H1 (cell line): Measurements from ENCODE around the gene TMEM18. TPM values are rescaled to one million over a fixed set of nuclear protein-coding genes. Genes with fewer than 3 reads are reported as not detected.

Experiments used
- CTCF ChIA-PET: fragments of 300-600 bp; sonication (Branson Sonifier 250); formaldehyde crosslinking; loops from one replicate; lab custom pipeline; 2021; ENCODE audit not compliant: partially characterized antibody; lab: Charles Lee
- POLR2A ChIA-PET: fragments of 300-600 bp; sonication (Branson Sonifier 250); formaldehyde crosslinking; loops from one replicate; lab custom pipeline; 2021; ENCODE audit warnings: inconsistent platforms; ENCODE audit not compliant: partially characterized antibody; lab: Charles Lee
- DNase-seq, 2 experiments: peaks; one replicate each; pipeline versions ENCODE4 v3.0.0 to v3.0.0-alpha.2; 2010 to 2022; ENCODE audit warnings: low spot score in 2 of 2, low read depth in 1 of 2, mixed read lengths in 1 of 2
- FAIRE-seq: peaks from 2 replicates; lab custom pipeline; 2011; peaks lifted over from hg19 to GRCh38; lab: Jason Lieb, UNC
- H2AFZ ChIP-seq: 2 replicates; pipeline ENCODE4 v1.8.1; 2012; ENCODE audit warnings: low read length, inconsistent platforms
- H2AK5ac ChIP-seq: 2 replicates; pipeline ENCODE4 v1.6.1; 2013; ENCODE audit warnings: low read depth, low read length
- H2BK120ac ChIP-seq: replicated peaks from 2 replicates; pipeline ENCODE3; 2013; ENCODE audit warnings: low read depth, low read length, inconsistent platforms
- H2BK12ac ChIP-seq: 2 replicates; pipeline ENCODE4 v1.6.1; 2013; ENCODE audit warnings: low read depth, low read length
- H2BK15ac ChIP-seq: 2 replicates; pipeline ENCODE4 v1.6.1; 2013; ENCODE audit warnings: low read length
- H2BK20ac ChIP-seq: 2 replicates; pipeline ENCODE4 v1.6.1; 2013; ENCODE audit warnings: low read length
- H2BK5ac ChIP-seq: 2 replicates; pipeline ENCODE4 v1.6.1; 2013; ENCODE audit warnings: low read depth, low read length
- H3K14ac ChIP-seq: 2 replicates; pipeline ENCODE4 v1.6.1; 2013; ENCODE audit warnings: inconsistent platforms; ENCODE audit not compliant: insufficient read length
- H3K18ac ChIP-seq: 2 replicates; pipeline ENCODE4 v1.6.1; 2013; ENCODE audit warnings: low read length; ENCODE audit errors: extremely low read depth
- H3K23ac ChIP-seq: 2 replicates; pipeline ENCODE4 v1.6.1; 2013; ENCODE audit warnings: inconsistent platforms; ENCODE audit not compliant: insufficient read length
- H3K23me2 ChIP-seq: 2 replicates; pipeline ENCODE4 v1.6.1; 2013; ENCODE audit warnings: low read depth, low read length
- H3K27ac ChIP-seq: 2 replicates; pipeline ENCODE4 v1.6.1; 2011; ENCODE audit warnings: low read depth, low read length, inconsistent platforms
- H3K27me3 ChIP-seq, 4 experiments: replicated peaks in 1 of 4; 1 replicate in 1 of 4; 2 replicates in 3 of 4; pipeline versions ENCODE4 v1.6.1 to v1.8.1; 2011 to 2013; ENCODE audit warnings: low read length in 3 of 4, mild to moderate bottlenecking in 3 of 4, inconsistent platforms in 2 of 4, mixed read lengths in 2 of 4, moderate library complexity in 1 of 4; ENCODE audit not compliant: control insufficient read depth in 3 of 4, insufficient read depth in 3 of 4; ENCODE audit errors: extremely low read depth in 1 of 4
- H3K36me3 ChIP-seq, 4 experiments: 2 replicates each; pipeline versions ENCODE4 v1.6.1 to v1.8.1; 2011 to 2013; ENCODE audit warnings: mild to moderate bottlenecking in 4 of 4, low read length in 3 of 4, moderate library complexity in 2 of 4, control low read depth in 1 of 4, inconsistent platforms in 1 of 4; ENCODE audit not compliant: insufficient read depth in 4 of 4, control insufficient read depth in 2 of 4
- H3K4ac ChIP-seq: replicated peaks from 2 replicates; pipeline ENCODE3; 2013; ENCODE audit warnings: low read length, low read depth, mixed read lengths, inconsistent platforms; ENCODE audit not compliant: insufficient read length
- H3K4me1 ChIP-seq, 4 experiments: replicated peaks in 1 of 4; 1 replicate in 1 of 4; 2 replicates in 3 of 4; pipeline versions ENCODE4 v1.6.1 to v1.8.1; 2011 to 2013; ENCODE audit warnings: low read length in 3 of 4, inconsistent platforms in 2 of 4, mixed read lengths in 1 of 4; ENCODE audit not compliant: insufficient read depth in 4 of 4, control insufficient read depth in 3 of 4
- H3K4me2 ChIP-seq, 2 experiments: 2 replicates each; pipeline versions ENCODE4 v1.6.1 to v1.8.1; 2011 to 2013; ENCODE audit warnings: low read depth in 2 of 2, low read length in 2 of 2, control low read depth in 1 of 2, inconsistent platforms in 1 of 2, mild to moderate bottlenecking in 1 of 2; ENCODE audit not compliant: insufficient read depth in 1 of 2
- H3K4me3 ChIP-seq, 4 experiments: fragments of 200-600, 300-600 bp in 1 of 4; sonication (generic), shearing (Covaris generic), sonication (Bioruptor Twin) in 1 of 4; 2 replicates each; pipeline versions ENCODE4 v1.5.1 to v1.8.1; 2011 to 2016; ENCODE audit warnings: low read length in 4 of 4, low read depth in 3 of 4, control low read depth in 2 of 4, inconsistent platforms in 2 of 4, mild to moderate bottlenecking in 2 of 4, mixed read lengths in 1 of 4, moderate library complexity in 1 of 4; ENCODE audit not compliant: insufficient read depth in 2 of 4; ENCODE audit errors: extremely low read depth in 1 of 4
- H3K56ac ChIP-seq: replicated peaks from 2 replicates; pipeline ENCODE3; 2013; ENCODE audit warnings: low read depth, mild to moderate bottlenecking, mixed read lengths, low read length, inconsistent platforms; ENCODE audit not compliant: insufficient read length
- H3K79me1 ChIP-seq: 2 replicates; pipeline ENCODE4 v1.6.1; 2013; ENCODE audit warnings: low read depth, low read length, control low read depth
- H3K79me2 ChIP-seq, 2 experiments: 2 replicates each; pipeline versions ENCODE4 v1.6.1 to v1.8.1; 2012 to 2013; ENCODE audit warnings: low read length in 2 of 2, mild to moderate bottlenecking in 2 of 2, inconsistent platforms in 1 of 2; ENCODE audit not compliant: insufficient read depth in 2 of 2, control insufficient read depth in 1 of 2
- H3K9ac ChIP-seq, 4 experiments: replicated peaks in 1 of 4; 1 replicate in 1 of 4; 2 replicates in 3 of 4; pipeline versions ENCODE4 v1.6.1 to v1.8.1; 2011 to 2013; ENCODE audit warnings: low read depth in 3 of 4, low read length in 3 of 4, control low read depth in 2 of 4, mild to moderate bottlenecking in 2 of 4, moderate library complexity in 2 of 4, inconsistent platforms in 1 of 4; ENCODE audit errors: extremely low read depth in 1 of 4
- H3K9me3 ChIP-seq, 2 experiments: 2 replicates each; pipeline versions ENCODE4 v1.6.1 to v1.8.1; 2012 to 2013; ENCODE audit warnings: mild to moderate bottlenecking in 2 of 2, moderate library complexity in 2 of 2, control low read depth in 1 of 2, inconsistent platforms in 1 of 2, low read depth in 1 of 2, low read length in 1 of 2, mixed read lengths in 1 of 2; ENCODE audit not compliant: insufficient read depth in 2 of 2
- H4K20me1 ChIP-seq, 2 experiments: replicated peaks in 1 of 2; 2 replicates each; pipeline versions ENCODE3 to v1.8.1; 2011 to 2013; ENCODE audit warnings: inconsistent platforms in 2 of 2, low read length in 2 of 2, mild to moderate bottlenecking in 1 of 2; ENCODE audit not compliant: insufficient read depth in 2 of 2, control insufficient read depth in 1 of 2
- H4K5ac ChIP-seq: 2 replicates; pipeline ENCODE4 v1.6.1; 2013; ENCODE audit warnings: low read length, low read depth, mixed read lengths, inconsistent platforms; ENCODE audit not compliant: insufficient read length
- H4K8ac ChIP-seq: 2 replicates; pipeline ENCODE4 v1.8.0; 2013; ENCODE audit warnings: mild to moderate bottlenecking, moderate library complexity, low read length, inconsistent platforms; ENCODE audit not compliant: insufficient read depth; ENCODE audit errors: extremely low read depth
- H4K91ac ChIP-seq: replicated peaks from 2 replicates; pipeline ENCODE3; 2013; ENCODE audit warnings: low read length, mixed read lengths, inconsistent platforms; ENCODE audit not compliant: insufficient read length
- CBX5 ChIP-seq: fragments of 300-800, 300-1000 bp; sonication (generic); IDR thresholded peaks from 2 replicates; pipeline ENCODE4 v1.7.1; 2016; ENCODE audit warnings: antibody characterized with exemption, low read length, low read depth
- CHD2 ChIP-seq: IDR thresholded peaks from 2 replicates; pipeline ENCODE4 v1.6.1; 2012; ENCODE audit warnings: low read length, improper control_type of control experiment
- CTCF ChIP-seq, 3 experiments: IDR thresholded peaks; 1 replicate in 2 of 3; 2 replicates in 1 of 3; pipeline versions ENCODE4 v1.5.1 to v1.6.1; 2011; ENCODE audit warnings: low read length in 3 of 3, mild to moderate bottlenecking in 3 of 3, inconsistent platforms in 2 of 3, low read depth in 1 of 3, moderate library complexity in 1 of 3; ENCODE audit not compliant: insufficient read depth in 1 of 3; ENCODE audit errors: control extremely low read depth in 1 of 3
- GTF2F1 ChIP-seq: IDR thresholded peaks from 2 replicates; pipeline ENCODE4 v1.6.1; 2012; ENCODE audit warnings: low read depth, low read length, improper control_type of control experiment, borderline replicate concordance
- HDAC2 ChIP-seq, 2 experiments: fragments of 300-600 bp in 1 of 2; sonication (generic) in 1 of 2; IDR thresholded peaks; 2 replicates each; pipeline ENCODE4 v1.6.1; 2011 to 2012; ENCODE audit warnings: low read depth in 2 of 2, low read length in 2 of 2, mild to moderate bottlenecking in 2 of 2, moderate library complexity in 2 of 2, borderline replicate concordance in 1 of 2, inconsistent platforms in 1 of 2
- JUN ChIP-seq: IDR thresholded peaks from 2 replicates; pipeline ENCODE4 v1.6.1; 2011; ENCODE audit warnings: low read depth, mild to moderate bottlenecking, improper control_type of control experiment, low read length
- JUND ChIP-seq: IDR thresholded peaks from 2 replicates; pipeline ENCODE4 v1.6.1; 2011; ENCODE audit warnings: mild to moderate bottlenecking, improper control_type of control experiment, low read length
- KDM5A ChIP-seq: fragments of 200-600 bp; IDR thresholded peaks from 2 replicates; pipeline ENCODE4 v1.7.1; 2012; ENCODE audit warnings: mild to moderate bottlenecking, low read length, inconsistent platforms, mixed read lengths
- POLR2AphosphoS5 ChIP-seq: IDR thresholded peaks from 2 replicates; pipeline ENCODE4 v1.6.1; 2011; ENCODE audit warnings: low read depth, low read length
- SP2 ChIP-seq: IDR thresholded peaks from 2 replicates; pipeline ENCODE4 v1.6.1; 2012; ENCODE audit warnings: mild to moderate bottlenecking, low read length, inconsistent platforms
- SP4 ChIP-seq: IDR thresholded peaks from 2 replicates; pipeline ENCODE4 v1.6.1; 2012; ENCODE audit warnings: low read length, inconsistent platforms
- WGBS, 2 experiments: shearing (Covaris generic) in 1 of 2; methylation state at CpG; one replicate each; pipeline versions ENCODE4 v1.1.6 to v1.1.7; 2013 to 2015; ENCODE audit warnings: low lambda C conversion rate in 2 of 2, mixed read lengths in 2 of 2, inconsistent platforms in 1 of 2, low coverage in 1 of 2, missing lambda C conversion rate in 1 of 2; ENCODE audit not compliant: insufficient replicate concordance in 2 of 2, insufficient coverage in 1 of 2, insufficient read length in 1 of 2; ENCODE audit errors: extremely low coverage in 1 of 2, missing lambda C conversion rate in 1 of 2; 5-methylcytosine and 5-hydroxymethylcytosine counted together
- polyA plus RNA-seq, 7 experiments: library from polyadenylated mRNA; depleted of rRNA in 3 of 7; stranded (reverse) in 5 of 7; unstranded in 2 of 7; fragments of >200 nt in 5 of 7; fragments of 200-250 nt in 2 of 7; gene quantifications; 1 replicate in 5 of 7; 2 replicates in 1 of 7; 4 replicates in 1 of 7; pipeline versions ENCODE4 v1.2.1 to v1.2.3, GENCODE V29; 2011 to 2013; ENCODE audit warnings: missing spikeins in 2 of 7, mixed read lengths in 2 of 7
- total RNA-seq: library from RNA; stranded (reverse); fragmentation: NEBNext Ultra II Directional; extraction: Animal tissue kit (Norgen Biotek cat#: 25700); gene quantifications from 2 replicates; pipeline ENCODE4 v1.2.1, GENCODE V29; 2021

Gene TMEM18
- total and polyA plus RNA-seq, 2 of the 8 experiments (the other 6 are each of a cell fraction or from before 2014, with no cell fraction given): 22.4 to 27.1 TPM

- POLR2A ChIA-PET: interaction anchor here (1.1 to 1.2 kb wide), 2 partner anchors 52 to 59 kb away, joined by 3 to 4 read pairs; no protein-coding TSS in a partner anchor
- TF ChIP-seq CHD2 (no peak), SP2 (no peak), KDM5A (no peak), JUND (no peak), GTF2F1 (no peak), HDAC2 (IDR thresholded peaks at IDR 0.05; ENCODE audit: borderline replicate concordance in 1 of 2, low read depth in 2 of 2, low read length in 2 of 2) (no peak), POLR2AphosphoS5 (no peak), JUN (no peak), CBX5 (no peak), CTCF (IDR thresholded peaks at IDR 0.05; ENCODE audit: control extremely low read depth in 1 of 3, insufficient read depth in 1 of 3, low read depth in 1 of 3, low read length in 3 of 3) (no peak), SP4 (no peak)
Observed at GRCh38 chr2:681312-681711, 4.1 kb upstream of the TMEM18 start.

More at GRCh38 chr2:681312-681711, 4.1 kb upstream of the TMEM18 start:
- no peak overlapping the region for H4K5ac ChIP-seq
- H3K36me3 ChIP-seq: no peaks in the 10 kb centered on the region
- no peak overlapping the region; the same call in 1 of the 2 replicates for H2BK20ac ChIP-seq
- H3K4me2 ChIP-seq: no peak overlapping the region
- H3K79me2 ChIP-seq: no peaks in the 10 kb centered on the region
- H3K79me1 ChIP-seq: no peaks in the 10 kb centered on the region
- no peak overlapping the region for H3K18ac ChIP-seq
- H4K8ac ChIP-seq: no peak overlapping the region
- H2BK5ac ChIP-seq: no peak overlapping the region
- peaks cover 11 to 18% of the 10 kb centered on the region in 2 experiments for H3K9me3 ChIP-seq
- peaks cover 0 to 2% of the 10 kb centered on the region in 2 experiments for H4K20me1 ChIP-seq
- no peak overlapping the region for H4K91ac ChIP-seq
- no peak overlapping the region for H3K4me3 ChIP-seq
- no peaks in the 10 kb centered on the region; a peak in 3 of 7 replicates for H3K4me1 ChIP-seq
- no peak overlapping the region for H2BK12ac ChIP-seq
- no peak overlapping the region for H3K56ac ChIP-seq
- H3K23me2 ChIP-seq: peaks cover 2% of the 10 kb centered on the region; the same call in 1 of the 2 replicates
- no peak overlapping the region for H3K4ac ChIP-seq
- FAIRE-seq (no peak), DNase-seq (no peak)
- H2AK5ac ChIP-seq: no peak overlapping the region
- no peak overlapping the region for H3K14ac ChIP-seq
- WGBS, 2 experiments: 87% methylated on average over 11 of the region's 11 CpGs; no CpG with 5 or more reads in 1 of the 2 experiments
- no peak overlapping the region for H2BK120ac ChIP-seq
- H3K27ac ChIP-seq: no peak overlapping the region
- H2AFZ ChIP-seq: no peak overlapping the region
- H3K9ac ChIP-seq: no peak overlapping the region
- H3K23ac ChIP-seq: no peak overlapping the region
- H2BK15ac ChIP-seq: no peak overlapping the region
- CTCF ChIA-PET: interaction anchor here (1.0 kb wide), 1 partner anchor 455 kb away, joined by 3 read pairs; no protein-coding TSS in a partner anchor
- H3K27me3 ChIP-seq: no peaks in the 10 kb centered on the region
